Epithelial cell of prostate (primary cell): ENCODE results near the gene BCL11A.

Experiments
- DNase-seq: peaks from one replicate; pipeline ENCODE4 v3.0.0-alpha.2; 2011; ENCODE audit warnings: low read depth, low spot score
- H3K27ac ChIP-seq: fragments of 450-650 bp; 2 replicates; pipeline ENCODE4 v1.5.1; 2017; ENCODE audit warnings: mild to moderate bottlenecking

The BCL11A gene

GRCh38 chr2:60493804-60494387 lies 59.6 kb downstream of the BCL11A start:
- DNase-seq: no peak
- no peak overlapping the region for H3K27ac ChIP-seq

GRCh38 chr2:60492548-60492947 lies 60.9 kb downstream of the BCL11A start:
- H3K27ac ChIP-seq: no peak overlapping the region
- DNase-seq: no peak

- no peak overlapping the region for H3K27ac ChIP-seq
- DNase-seq: no peak
These were observed 62.6 kb downstream of the BCL11A start for GRCh38 chr2:60490848-60491247.

- DNase-seq: no peak
- H3K27ac ChIP-seq: no peak overlapping the region
These were observed 63.0 kb downstream of the BCL11A start for GRCh38 chr2:60490441-60490840.

GRCh38 chr2:60489289-60489688 lies 64.2 kb downstream of the BCL11A start:
- DNase-seq: no peak
- no peak overlapping the region for H3K27ac ChIP-seq

GRCh38 chr2:60488291-60488690 lies 65.2 kb downstream of the BCL11A start:
- H3K27ac ChIP-seq: no peak overlapping the region
- DNase-seq: no peak

GRCh38 chr2:60487174-60487573 lies 66.3 kb downstream of the BCL11A start:
- no peak for DNase-seq
- H3K27ac ChIP-seq: no peak overlapping the region

- H3K27ac ChIP-seq: no peak overlapping the region
- DNase-seq: no peak
These were observed 66.9 kb downstream of the BCL11A start for GRCh38 chr2:60486551-60486950.

GRCh38 chr2:60486067-60486466 lies 67.4 kb downstream of the BCL11A start:
- DNase-seq: no peak
- no peak overlapping the region for H3K27ac ChIP-seq

- H3K27ac ChIP-seq: no peak overlapping the region
- DNase-seq: no peak
These were observed 67.9 kb downstream of the BCL11A start for GRCh38 chr2:60485550-60485949.

GRCh38 chr2:60485055-60485454 lies 68.4 kb downstream of the BCL11A start:
- no peak overlapping the region for H3K27ac ChIP-seq

GRCh38 chr2:60484133-60484645 lies 69.3 kb downstream of the BCL11A start:
- peak overlapping the region; percentile 27 for H3K27ac ChIP-seq
- no peak for DNase-seq

More at GRCh38 chr2:60485055-60485454, 68.4 kb downstream of the BCL11A start:
- no peak for DNase-seq

- no peak for DNase-seq
These were observed 70.1 kb downstream of the BCL11A start for GRCh38 chr2:60483401-60483800.

GRCh38 chr2:60482222-60482621 lies 71.2 kb downstream of the BCL11A start:
- DNase-seq: no peak
- no peak overlapping the region for H3K27ac ChIP-seq

More at GRCh38 chr2:60483401-60483800, 70.1 kb downstream of the BCL11A start:
- no peak overlapping the region for H3K27ac ChIP-seq

GRCh38 chr2:60481257-60481656 lies 72.2 kb downstream of the BCL11A start:
- no peak overlapping the region for H3K27ac ChIP-seq
- no peak for DNase-seq

GRCh38 chr2:60480089-60480773 lies 73.2 kb downstream of the BCL11A start:
- DNase-seq: no peak
- H3K27ac ChIP-seq: peak overlapping the region; percentile 78

GRCh38 chr2:60479226-60480088 lies 74.0 kb downstream of the BCL11A start:
- H3K27ac ChIP-seq: peak overlapping the region; percentile 78
- DNase-seq: no peak

- H3K27ac ChIP-seq: peak overlapping the region; percentile 78
- DNase-seq: no peak
These were observed 74.8 kb downstream of the BCL11A start for GRCh38 chr2:60478660-60479059.

GRCh38 chr2:60476206-60476954 lies 77.1 kb downstream of the BCL11A start:
- H3K27ac ChIP-seq: no peak overlapping the region
- no peak for DNase-seq

- DNase-seq: no peak
- H3K27ac ChIP-seq: no peak overlapping the region
These were observed 78.2 kb downstream of the BCL11A start for GRCh38 chr2:60475123-60475830.
